ENCODE measurements around the gene CECR2. TPM values are rescaled to one million over a fixed set of nuclear protein-coding genes. Genes with fewer than 3 reads are reported as not detected.

CECR2 gene
- polyA plus RNA-seq, 1 of the 3 experiments (the other 2 are of a cell fraction) = not detected

- DNase-seq = no peak
- no peak for TF ChIP-seq USF1 (IDR thresholded peaks at IDR 0.05; ENCODE audit: borderline replicate concordance, low read depth)
- ChIA-PET CTCF (no interaction called here), POLR2A (no interaction called here)
- no peak overlapping the region for H3K4me2 ChIP-seq
- no peak overlapping the region for H3K4me3 ChIP-seq (ENCODE audit: low read depth in 2 of 2, low read length in 1 of 2)
- no peaks in the 10 kb centered on the region for H3K79me2 ChIP-seq (ENCODE audit: insufficient read depth)
- no peaks in the 10 kb centered on the region for H3K9me3 ChIP-seq
- H3K36me3 ChIP-seq (replicated peaks in 1 of 2; ENCODE audit: control insufficient read depth in 1 of 2, insufficient read depth in 2 of 2, low read length in 1 of 2) = no peaks in the 10 kb centered on the region
- no peak overlapping the region for H3K27ac ChIP-seq (ENCODE audit: low read depth in 2 of 2, low read length in 1 of 2)
- no peaks in the 10 kb centered on the region for H3F3A ChIP-seq (replicated peaks; ENCODE audit: insufficient read depth)
- H3K27me3 ChIP-seq (ENCODE audit: insufficient read depth) = peaks cover 64% of the 10 kb centered on the region; the same call in 1 of the 2 replicates
- no peaks in the 10 kb centered on the region for H3K4me1 ChIP-seq (ENCODE audit: control insufficient read depth in 1 of 2, insufficient read depth in 2 of 2, low read depth in 1 of 2, low read length in 1 of 2)
- no peak overlapping the region for H2AFZ ChIP-seq (ENCODE audit: low read depth)
- H3K9ac ChIP-seq = no peak overlapping the region
- 32% methylated on average over 4 of the region's 6 CpGs for WGBS (ENCODE audit: low lambda C conversion rate)
- no peaks in the 10 kb centered on the region for H3K9me2 ChIP-seq
- H4K20me1 ChIP-seq (ENCODE audit: insufficient read depth) = no peaks in the 10 kb centered on the region
These were observed 91.6 kb downstream of the CECR2 start for GRCh38 chr22:17460895-17461294.

GRCh38 chr22:17470880-17471500, 101.7 kb downstream of the CECR2 start:
- H3K4me1 ChIP-seq (ENCODE audit: control insufficient read depth in 1 of 2, insufficient read depth in 2 of 2, low read depth in 1 of 2, low read length in 1 of 2) = no peaks in the 10 kb centered on the region
- H3K9me2 ChIP-seq = no peaks in the 10 kb centered on the region
- CTCF ChIA-PET = no interaction called here
- no peaks in the 10 kb centered on the region for H3K9me3 ChIP-seq
- DNase-seq = no peak
- H3K36me3 ChIP-seq (replicated peaks in 1 of 2; ENCODE audit: control insufficient read depth in 1 of 2, insufficient read depth in 2 of 2, low read length in 1 of 2) = no peaks in the 10 kb centered on the region
- H2AFZ ChIP-seq (ENCODE audit: low read depth) = no peak overlapping the region
- 9% methylated on average over 4 of the region's 4 CpGs for WGBS (ENCODE audit: low lambda C conversion rate)
- H3K79me2 ChIP-seq (ENCODE audit: insufficient read depth) = no peaks in the 10 kb centered on the region
- H3K9ac ChIP-seq = no peak overlapping the region
- TF ChIP-seq TCF12 (IDR thresholded peaks at IDR 0.05) (no peak), PBX3 (IDR thresholded peaks at IDR 0.05) (no peak), REST (IDR thresholded peaks at IDR 0.05; ENCODE audit: low read depth, low read length) (no peak), RFX5 (IDR thresholded peaks at IDR 0.05; ENCODE audit: low read length) (no peak)
- no peaks in the 10 kb centered on the region for H4K20me1 ChIP-seq (ENCODE audit: insufficient read depth)
- POLR2A ChIA-PET = no interaction called here
- H3K4me2 ChIP-seq = no peak overlapping the region
- H3K27me3 ChIP-seq (ENCODE audit: insufficient read depth) = peaks cover 78% of the 10 kb centered on the region
- no peak overlapping the region for H3K27ac ChIP-seq (ENCODE audit: low read depth in 2 of 2, low read length in 1 of 2)
- H3K4me3 ChIP-seq (ENCODE audit: low read depth in 2 of 2, low read length in 1 of 2) = no peak overlapping the region
- no peaks in the 10 kb centered on the region for H3F3A ChIP-seq (replicated peaks; ENCODE audit: insufficient read depth)
